ENCODE data around the gene BCL2.

BCL2 gene

DNA sequence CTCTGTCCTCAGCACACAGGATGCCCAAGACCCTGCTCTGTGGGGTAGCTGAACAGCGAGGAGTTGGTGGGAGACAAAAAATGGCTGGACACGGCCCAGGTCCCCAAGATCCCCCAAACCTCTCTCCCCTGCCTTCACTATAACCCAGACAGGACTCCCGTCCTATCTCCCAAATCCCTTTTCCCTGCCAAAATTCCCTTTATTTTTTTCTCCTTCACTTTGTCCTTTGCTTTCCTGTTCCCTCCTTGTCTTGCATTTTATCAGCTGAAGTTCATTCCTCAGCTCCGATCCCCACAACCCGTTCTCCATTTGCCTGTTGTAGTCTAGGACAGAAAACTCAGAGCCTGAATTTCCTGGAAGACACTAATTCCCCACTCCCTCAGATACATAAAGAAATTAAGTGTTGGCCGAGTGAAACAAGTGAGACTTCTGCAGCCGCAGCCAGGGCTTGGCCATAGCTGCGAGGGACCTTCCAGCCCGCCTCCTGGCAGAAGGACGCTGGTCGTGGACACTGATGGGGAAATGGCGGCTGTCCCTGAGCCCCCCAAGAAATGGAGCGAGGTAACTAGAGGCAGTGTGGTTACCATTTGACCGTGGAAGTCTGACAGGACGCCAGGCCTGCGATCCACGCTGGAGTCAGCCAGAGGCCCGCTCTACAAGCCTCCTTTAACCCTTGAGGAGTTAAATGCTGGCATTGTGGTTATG is 173.6 kb downstream of the BCL2 start:
- Histone ChIP-seq H3K9me3 (ENCODE audit: control insufficient read depth, low read length) (no peaks in the 10 kb centered on the region), H3K4me3 (ENCODE audit: extremely low read depth, insufficient read depth, low read length, poor library complexity, severe bottlenecking) (no peak overlapping the region), H3K27ac (ENCODE audit: low read depth, low read length, severe bottlenecking) (no peak overlapping the region), H3K4me1 (ENCODE audit: control insufficient read depth, insufficient read depth, low read length, poor library complexity, severe bottlenecking) (no peaks in the 10 kb centered on the region), H3K36me3 (ENCODE audit: control insufficient read depth, insufficient read depth, low read length) (no peaks in the 10 kb centered on the region)
- WGBS, 2 experiments (ENCODE audit: insufficient coverage in 2 of 2): 87 to 93% methylated on average over 15 to 17 of the region's 18 CpGs

DNA sequence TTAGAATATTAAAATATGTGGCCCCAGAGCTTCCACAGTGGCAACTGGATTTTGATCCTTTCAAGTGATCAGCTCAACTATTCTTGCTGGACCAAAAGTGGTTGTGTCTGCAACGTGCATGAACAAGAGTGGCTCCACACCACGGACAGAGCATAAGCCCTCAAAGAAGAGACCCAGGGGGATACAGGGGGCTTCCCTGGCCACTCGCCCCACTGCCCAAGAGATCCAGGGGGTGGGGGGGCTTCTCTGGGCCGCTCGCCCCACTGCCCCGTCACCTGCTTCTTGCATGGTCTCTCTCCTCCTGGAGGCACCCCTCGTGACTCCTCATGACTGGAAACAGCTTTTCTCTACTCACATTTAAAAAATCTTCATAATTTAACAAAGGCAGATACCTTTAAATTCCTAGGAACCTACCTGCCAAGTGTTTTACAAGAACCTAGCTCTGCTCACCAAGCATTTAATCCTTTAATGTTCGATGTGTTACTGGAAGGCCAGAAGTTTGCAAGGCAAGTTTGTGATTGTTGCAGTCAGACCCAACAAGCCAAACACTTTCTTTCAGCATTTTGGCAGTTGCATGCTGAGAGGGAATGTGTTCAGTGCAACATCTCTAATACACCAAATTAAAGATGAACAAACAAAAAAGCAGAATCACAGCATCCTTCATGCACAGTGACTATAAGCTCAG is 174.3 kb downstream of the BCL2 start:
- Histone ChIP-seq H3K4me3 (ENCODE audit: extremely low read depth, insufficient read depth, low read length, poor library complexity, severe bottlenecking) (no peak overlapping the region), H3K27ac (ENCODE audit: low read depth, low read length, severe bottlenecking) (no peak overlapping the region), H3K9me3 (ENCODE audit: control insufficient read depth, low read length) (no peaks in the 10 kb centered on the region), H3K36me3 (ENCODE audit: control insufficient read depth, insufficient read depth, low read length) (no peaks in the 10 kb centered on the region), H3K4me1 (ENCODE audit: control insufficient read depth, insufficient read depth, low read length, poor library complexity, severe bottlenecking) (no peaks in the 10 kb centered on the region)
- whole genome bisulfite sequencing, 2 experiments (ENCODE audit: insufficient coverage in 2 of 2): 98 to 100% methylated on average over 2 to 7 of the region's 8 CpGs

DNA sequence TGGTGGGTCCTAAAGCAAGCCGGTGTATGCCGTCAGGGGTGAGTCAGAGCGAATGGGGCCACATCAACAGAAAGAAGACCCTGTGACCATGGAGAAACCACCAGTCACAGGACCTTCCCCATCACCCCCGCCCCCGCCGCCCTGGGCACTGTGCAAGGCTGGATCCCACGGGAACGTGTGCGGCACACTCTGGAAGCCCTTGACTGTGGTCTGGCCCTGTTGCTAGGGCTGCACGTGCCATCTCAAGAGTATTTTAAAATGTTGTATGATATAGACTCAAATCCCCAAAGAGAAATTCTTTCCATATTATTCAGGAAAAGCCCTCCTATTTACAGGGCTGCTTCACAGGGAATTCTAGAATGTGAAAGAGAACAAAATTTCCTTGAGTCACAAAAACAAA is 174.8 kb downstream of the BCL2 start:
- no peak overlapping the region for H3K4me3 ChIP-seq (ENCODE audit: extremely low read depth, insufficient read depth, low read length, poor library complexity, severe bottlenecking)
- 86 to 92% methylated on average over 4 to 6 of the region's 10 CpGs for WGBS, 2 experiments (ENCODE audit: insufficient coverage in 2 of 2)
- H3K36me3 ChIP-seq (ENCODE audit: control insufficient read depth, insufficient read depth, low read length): no peaks in the 10 kb centered on the region
- H3K27ac ChIP-seq (ENCODE audit: low read depth, low read length, severe bottlenecking): no peak overlapping the region
- H3K4me1 ChIP-seq (ENCODE audit: control insufficient read depth, insufficient read depth, low read length, poor library complexity, severe bottlenecking): no peaks in the 10 kb centered on the region
- no peaks in the 10 kb centered on the region for H3K9me3 ChIP-seq (ENCODE audit: control insufficient read depth, low read length)

DNA sequence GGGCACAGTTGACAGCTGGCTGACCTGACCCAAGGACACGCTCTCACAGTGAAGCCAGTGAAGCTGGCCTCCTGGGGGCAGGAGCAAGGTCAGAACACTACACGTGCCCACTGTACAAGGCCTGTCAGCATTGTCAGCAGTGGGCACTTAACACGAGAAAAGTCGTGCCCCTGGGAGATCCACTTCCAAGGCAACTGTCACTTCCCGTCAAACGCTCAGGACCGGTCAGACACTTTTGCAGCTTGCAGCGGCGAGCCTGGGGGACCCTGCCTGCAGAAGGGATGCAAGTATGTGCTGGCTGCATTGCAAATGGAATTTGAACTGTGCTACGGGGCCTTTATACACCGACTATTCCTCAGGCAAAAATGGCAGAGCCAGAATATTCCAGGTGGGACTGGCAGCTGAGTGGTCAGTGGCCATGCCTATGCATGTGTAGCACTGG is 176.2 kb downstream of the BCL2 start:
- Histone ChIP-seq H3K4me1 (ENCODE audit: control insufficient read depth, insufficient read depth, low read length, poor library complexity, severe bottlenecking) (peaks cover 4% of the 10 kb centered on the region), H3K9me3 (ENCODE audit: control insufficient read depth, low read length) (no peaks in the 10 kb centered on the region), H3K27ac (ENCODE audit: low read depth, low read length, severe bottlenecking) (no peak overlapping the region), H3K36me3 (ENCODE audit: control insufficient read depth, insufficient read depth, low read length) (no peaks in the 10 kb centered on the region), H3K4me3 (ENCODE audit: extremely low read depth, insufficient read depth, low read length, poor library complexity, severe bottlenecking) (no peak overlapping the region)
- 90 to 93% methylated on average over 11 of the region's 11 CpGs for WGBS, 2 experiments (ENCODE audit: insufficient coverage in 2 of 2)

DNA sequence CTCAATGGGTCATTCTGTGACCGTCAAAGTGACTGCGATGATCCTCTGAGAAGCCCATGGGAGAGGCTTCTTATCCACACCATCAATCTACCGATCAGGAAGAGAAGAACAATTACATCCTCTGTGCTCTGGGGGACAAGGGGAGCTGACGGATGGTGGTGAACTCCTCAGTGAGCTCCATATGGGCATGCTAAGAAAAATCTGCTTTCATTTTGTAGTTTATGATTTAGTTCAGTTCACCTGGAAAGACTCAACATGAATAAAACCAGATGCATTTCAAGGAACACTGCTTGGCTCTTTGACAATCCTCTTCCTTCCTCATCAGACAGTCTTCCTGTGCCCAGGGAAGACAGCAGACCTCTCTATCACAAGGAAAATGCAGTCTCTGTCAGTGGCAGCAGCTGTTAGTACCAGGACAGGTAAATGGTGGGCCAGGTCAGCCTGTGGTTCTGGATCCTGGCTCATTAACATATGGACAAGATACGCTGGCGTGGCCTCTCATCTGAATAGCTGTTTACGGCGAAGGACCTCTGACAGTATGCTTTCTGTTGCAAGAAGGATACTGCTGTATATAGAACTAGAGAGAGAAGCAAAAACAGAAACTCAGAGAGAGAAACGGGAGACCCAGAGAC is 176.9 kb downstream of the BCL2 start:
- Histone ChIP-seq H3K4me1 (ENCODE audit: control insufficient read depth, insufficient read depth, low read length, poor library complexity, severe bottlenecking) (peaks cover 4% of the 10 kb centered on the region), H3K27ac (ENCODE audit: low read depth, low read length, severe bottlenecking) (no peak overlapping the region), H3K36me3 (ENCODE audit: control insufficient read depth, insufficient read depth, low read length) (no peaks in the 10 kb centered on the region), H3K4me3 (ENCODE audit: extremely low read depth, insufficient read depth, low read length, poor library complexity, severe bottlenecking) (no peak overlapping the region), H3K9me3 (ENCODE audit: control insufficient read depth, low read length) (no peaks in the 10 kb centered on the region)
- WGBS, 2 experiments (ENCODE audit: insufficient coverage in 2 of 2): 91 to 92% methylated on average over 7 to 8 of the region's 9 CpGs

DNA sequence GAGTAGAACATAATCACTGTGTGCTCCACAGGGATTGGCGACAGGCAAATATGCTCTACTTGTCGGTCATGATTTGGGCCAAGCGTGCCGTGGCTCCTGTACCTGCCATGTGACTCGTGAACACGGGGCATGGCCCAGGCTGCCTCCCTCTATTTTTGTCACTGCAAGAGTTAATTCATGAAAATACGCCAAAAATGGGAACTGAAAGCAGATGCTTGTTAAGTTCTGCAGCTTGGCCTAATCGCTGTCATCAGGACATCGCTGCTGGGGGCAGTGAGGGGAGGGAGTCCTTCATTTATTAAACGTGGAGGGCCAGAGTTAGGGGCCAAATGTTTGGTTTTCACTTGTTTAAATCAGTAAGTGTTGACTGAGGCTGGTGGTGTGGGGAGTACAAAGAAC is 177.8 kb downstream of the BCL2 start:
- H3K9me3 ChIP-seq (ENCODE audit: control insufficient read depth, low read length): no peaks in the 10 kb centered on the region
- 91 to 96% methylated on average over 10 of the region's 10 CpGs for WGBS, 2 experiments (ENCODE audit: insufficient coverage in 2 of 2)
- H3K27ac ChIP-seq (ENCODE audit: low read depth, low read length, severe bottlenecking): no peak overlapping the region
- no peak overlapping the region for H3K4me3 ChIP-seq (ENCODE audit: extremely low read depth, insufficient read depth, low read length, poor library complexity, severe bottlenecking)
- H3K36me3 ChIP-seq (ENCODE audit: control insufficient read depth, insufficient read depth, low read length): no peaks in the 10 kb centered on the region
- peaks cover 4% of the 10 kb centered on the region for H3K4me1 ChIP-seq (ENCODE audit: control insufficient read depth, insufficient read depth, low read length, poor library complexity, severe bottlenecking)

DNA sequence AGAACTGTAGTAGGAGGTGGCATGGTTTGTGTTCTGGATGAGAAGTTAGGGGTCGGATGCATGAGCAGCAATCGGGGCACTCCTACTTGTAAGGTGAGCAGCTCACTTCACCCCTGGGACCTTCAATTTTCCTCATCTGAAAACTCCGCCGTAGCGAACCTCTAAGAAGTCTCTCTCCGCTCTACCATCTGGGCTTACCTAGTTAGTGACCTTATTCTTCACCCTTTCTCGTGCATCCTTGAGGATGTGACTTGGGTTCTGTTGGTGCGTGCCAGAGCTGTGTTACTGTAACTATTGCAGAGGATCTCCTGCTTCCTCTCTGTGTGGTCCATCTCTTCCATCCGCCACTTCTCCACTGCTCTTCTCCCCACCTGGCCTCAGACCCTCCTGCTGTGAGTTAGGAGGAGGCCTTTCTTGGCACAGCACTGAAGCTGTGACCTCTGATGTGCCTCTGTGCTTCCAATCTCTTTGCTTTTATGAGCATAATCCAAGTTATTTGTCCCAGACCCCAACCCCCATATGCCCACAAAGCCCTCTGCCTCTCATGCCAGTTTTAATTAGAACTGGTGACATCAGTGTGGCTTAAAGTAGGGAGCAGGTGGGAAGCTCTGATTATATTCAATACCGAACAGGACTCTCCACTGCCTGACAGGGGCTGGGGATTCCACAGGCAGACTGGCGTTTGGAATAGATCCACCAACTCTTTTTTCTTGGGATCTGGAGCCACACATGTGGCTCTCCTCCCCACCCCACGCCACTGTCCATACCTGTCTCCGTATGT is 178.4 kb downstream of the BCL2 start:
- Histone ChIP-seq H3K27ac (ENCODE audit: low read depth, low read length, severe bottlenecking) (no peak overlapping the region), H3K9me3 (ENCODE audit: control insufficient read depth, low read length) (no peaks in the 10 kb centered on the region), H3K4me3 (ENCODE audit: extremely low read depth, insufficient read depth, low read length, poor library complexity, severe bottlenecking) (no peak overlapping the region), H3K36me3 (ENCODE audit: control insufficient read depth, insufficient read depth, low read length) (no peaks in the 10 kb centered on the region), H3K4me1 (ENCODE audit: control insufficient read depth, insufficient read depth, low read length, poor library complexity, severe bottlenecking) (peaks cover 4% of the 10 kb centered on the region)
- WGBS, 2 experiments (ENCODE audit: insufficient coverage in 2 of 2): 92 to 94% methylated on average over 6 to 9 of the region's 13 CpGs

DNA sequence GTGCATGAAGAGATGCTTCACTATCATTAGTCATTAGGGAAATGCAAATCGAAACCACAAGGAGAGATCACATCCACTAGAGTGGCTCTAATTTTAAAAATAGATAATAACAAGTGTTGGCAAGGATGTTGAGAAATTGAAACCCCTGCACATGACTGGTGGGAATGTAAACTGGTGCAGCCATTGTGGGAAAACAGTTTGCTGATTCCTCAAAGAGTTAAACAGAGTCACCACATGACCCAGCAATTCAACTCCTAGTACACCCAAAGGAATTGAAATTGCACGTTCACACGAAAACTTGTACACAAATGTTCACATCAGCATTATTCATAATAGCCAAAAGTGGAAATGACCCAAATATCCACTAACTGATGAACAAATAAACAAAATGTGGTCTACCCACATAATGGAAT is 179.5 kb downstream of the BCL2 start:
- Histone ChIP-seq H3K36me3 (ENCODE audit: control insufficient read depth, insufficient read depth, low read length) (no peaks in the 10 kb centered on the region), H3K27ac (ENCODE audit: low read depth, low read length, severe bottlenecking) (no peak overlapping the region), H3K4me1 (ENCODE audit: control insufficient read depth, insufficient read depth, low read length, poor library complexity, severe bottlenecking) (peaks cover 4% of the 10 kb centered on the region), H3K9me3 (ENCODE audit: control insufficient read depth, low read length) (no peaks in the 10 kb centered on the region), H3K4me3 (ENCODE audit: extremely low read depth, insufficient read depth, low read length, poor library complexity, severe bottlenecking) (no peak overlapping the region)
- 90 to 100% methylated on average over 2 of the region's 3 CpGs for WGBS, 2 experiments (ENCODE audit: insufficient coverage in 2 of 2)

DNA sequence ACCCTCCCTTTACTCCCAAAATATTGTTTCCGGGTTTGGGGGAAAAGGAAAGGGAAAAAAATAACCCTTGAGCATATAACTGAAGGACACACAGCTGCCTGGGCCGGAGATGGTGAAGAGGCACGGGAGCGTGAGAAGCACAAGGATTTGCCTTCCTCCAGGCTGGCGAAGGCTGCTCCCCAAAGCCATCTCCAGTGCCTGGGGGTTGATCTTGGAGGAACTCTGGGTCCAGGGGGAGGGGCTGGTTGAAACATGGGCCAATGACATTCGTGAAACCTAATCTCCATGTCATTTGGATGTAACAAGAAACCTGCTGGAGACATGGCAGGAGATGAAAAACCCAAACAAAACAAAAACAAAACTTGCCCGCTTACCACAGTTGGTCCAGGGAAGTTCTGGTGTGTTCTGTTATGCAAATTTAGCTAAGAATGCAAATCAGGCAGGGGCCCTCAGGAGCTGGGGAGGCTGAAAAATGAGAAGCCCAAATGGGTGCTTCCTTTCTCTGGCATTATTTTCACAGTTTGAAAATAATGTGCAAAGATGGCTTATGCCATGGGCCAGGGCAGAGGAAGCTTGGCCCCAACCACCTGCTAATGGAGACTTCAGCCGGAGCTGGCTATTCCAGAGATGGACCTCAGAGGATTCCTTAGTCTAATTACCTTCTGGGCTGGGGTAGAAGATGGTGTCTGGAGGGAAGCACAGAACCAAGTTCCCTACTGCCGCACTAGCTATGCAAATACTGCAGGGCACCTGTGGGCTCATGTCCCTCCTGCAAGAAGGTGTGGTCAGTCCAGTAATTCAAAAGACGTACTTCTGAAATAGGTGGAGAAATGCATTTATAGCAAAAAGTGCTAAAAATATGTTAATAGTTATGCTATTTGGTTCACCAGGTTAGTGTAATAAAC is 180.9 kb downstream of the BCL2 start:
- H3K27ac ChIP-seq (ENCODE audit: low read depth, low read length, severe bottlenecking): no peak overlapping the region
- no peaks in the 10 kb centered on the region for H3K9me3 ChIP-seq (ENCODE audit: control insufficient read depth, low read length)
- H3K36me3 ChIP-seq (ENCODE audit: control insufficient read depth, insufficient read depth, low read length): no peaks in the 10 kb centered on the region
- peaks cover 4% of the 10 kb centered on the region for H3K4me1 ChIP-seq (ENCODE audit: control insufficient read depth, insufficient read depth, low read length, poor library complexity, severe bottlenecking)
- 74 to 81% methylated on average over 6 to 7 of the region's 10 CpGs for WGBS, 2 experiments (ENCODE audit: insufficient coverage in 2 of 2)
- H3K4me3 ChIP-seq (ENCODE audit: extremely low read depth, insufficient read depth, low read length, poor library complexity, severe bottlenecking): no peak overlapping the region

DNA sequence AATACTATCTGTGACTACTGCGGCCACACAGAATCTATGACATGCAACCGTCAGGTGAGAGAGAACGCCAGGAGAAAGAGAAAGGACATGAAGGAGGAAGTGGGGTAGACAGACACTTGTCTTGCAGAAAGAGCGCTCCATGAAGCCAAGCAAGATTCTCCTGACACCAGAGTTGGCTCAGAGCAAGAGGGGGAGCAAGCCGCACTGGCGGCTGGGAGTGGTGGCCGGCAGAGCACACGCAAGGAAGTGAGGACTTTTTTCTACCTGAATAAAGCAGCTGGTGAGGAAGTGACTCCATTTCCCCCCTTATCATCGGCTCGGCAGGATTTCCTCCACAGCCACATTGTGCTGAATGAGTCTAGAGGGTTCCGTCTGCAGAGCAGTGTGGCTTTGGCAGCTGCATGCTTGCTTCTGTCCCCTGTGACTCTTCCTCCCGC is 181.6 kb downstream of the BCL2 start:
- peaks cover 4% of the 10 kb centered on the region for H3K4me1 ChIP-seq (ENCODE audit: control insufficient read depth, insufficient read depth, low read length, poor library complexity, severe bottlenecking)
- no peaks in the 10 kb centered on the region for H3K9me3 ChIP-seq (ENCODE audit: control insufficient read depth, low read length)
- H3K36me3 ChIP-seq (ENCODE audit: control insufficient read depth, insufficient read depth, low read length): no peaks in the 10 kb centered on the region
- H3K4me3 ChIP-seq (ENCODE audit: extremely low read depth, insufficient read depth, low read length, poor library complexity, severe bottlenecking): no peak overlapping the region
- 72 to 94% methylated on average over 6 to 8 of the region's 12 CpGs for WGBS, 2 experiments (ENCODE audit: insufficient coverage in 2 of 2)
- H3K27ac ChIP-seq (ENCODE audit: low read depth, low read length, severe bottlenecking): no peak overlapping the region

Data from mesodermal cell (in vitro differentiated cells).